Fibroblast of villous mesenchyme (primary cell): ENCODE measurements around the gene KCNJ5. TPM values are rescaled to one million over a fixed set of nuclear protein-coding genes. Genes with fewer than 3 reads are reported as not detected.

ENCODE experiments used
- DNase-seq: peaks from one replicate; pipeline ENCODE4 v3.0.0-alpha.2; 2010; ENCODE audit warnings: low read depth
- H3K4me3 ChIP-seq: 2 replicates; pipeline ENCODE4 v1.5.1; 2011; ENCODE audit warnings: low read depth, mild to moderate bottlenecking, low read length
- CTCF ChIP-seq: IDR thresholded peaks from 2 replicates; pipeline ENCODE4 v1.5.1; 2012; ENCODE audit warnings: low read depth, mild to moderate bottlenecking, low read length; ENCODE audit not compliant: insufficient read depth
- total RNA-seq: library from RNA; depleted of rRNA; stranded (reverse); fragments of >200 nt; gene quantifications from 2 replicates; pipeline ENCODE4 v1.2.3, GENCODE V29; 2012

The KCNJ5 gene
- total RNA-seq, 1 donor, result under 0.01 TPM

GRCh38 chr11:128888034-128888985 is 2.8 kb upstream of the KCNJ5 start:
- no peak for TF ChIP-seq CTCF
- no peak for DNase-seq
- H3K4me3 ChIP-seq, result no peak overlapping the region

- no peak for DNase-seq
- no peak for TF ChIP-seq CTCF
These were observed 1.4 kb upstream of the KCNJ5 start for GRCh38 chr11:128889657-128890213.

GRCh38 chr11:128890216-128890542 is 977 bp upstream of the KCNJ5 start:
- H3K4me3 ChIP-seq, result peak overlapping the region; percentile 62
- TF ChIP-seq CTCF, result no peak
- DNase-seq, result no peak

More at GRCh38 chr11:128889657-128890213, 1.4 kb upstream of the KCNJ5 start:
- no peak overlapping the region for H3K4me3 ChIP-seq

GRCh38 chr11:128891913-128892398 is 800 bp downstream of the KCNJ5 start:
- TF ChIP-seq CTCF, result no peak
- DNase-seq, result peak; percentile 30
- H3K4me3 ChIP-seq, result peak overlapping the region; percentile 6

GRCh38 chr11:128892866-128893565 is 1.9 kb downstream of the KCNJ5 start:
- H3K4me3 ChIP-seq, result no peak overlapping the region
- no peak for TF ChIP-seq CTCF
- peak; percentile 16 for DNase-seq

- DNase-seq, result no peak
- H3K4me3 ChIP-seq, result no peak overlapping the region
- no peak for TF ChIP-seq CTCF
These were observed 2.6 kb downstream of the KCNJ5 start for GRCh38 chr11:128893578-128894285.
